SW480 (cell line): ENCODE data around the gene OVCH2.
"Not testable (repeated sequence)": the region's sequence is repeated elsewhere in the genome, so short reads cannot be mapped to it uniquely, and the experiment has no call there.

ENCODE experiments used
- DNase-seq: peaks from one replicate; pipeline ENCODE4 v3.0.0-alpha.2; 2016; ENCODE audit warnings: low spot score

The OVCH2 gene

GRCh38 chr11:7706377-7706776, at the start of gene OVCH2:
OVCH2 (minus strand) TSS chr11:7706477; CDS start chr11:7706394, 83 bp downstream.
- DNase-seq: no peak

- no peak for DNase-seq
These were observed 43.2 kb upstream of the OVCH2 start for GRCh38 chr11:7749456-7749855.

GRCh38 chr11:7734767-7735166, 28.5 kb upstream of the OVCH2 start:
- DNase-seq: not testable (repeated sequence)

- DNase-seq: no peak
These were observed 8.5 kb upstream of the OVCH2 start for GRCh38 chr11:7714786-7715185.

GRCh38 chr11:7703740-7704139, 2.5 kb downstream of the OVCH2 start:
- DNase-seq: no peak

- no peak for DNase-seq
These were observed 9.9 kb downstream of the OVCH2 start for GRCh38 chr11:7696424-7696823.

- no peak for DNase-seq
These were observed 12.0 kb downstream of the OVCH2 start for GRCh38 chr11:7694235-7694634.

- DNase-seq: no peak
These were observed 13.9 kb downstream of the OVCH2 start for GRCh38 chr11:7692426-7692825.

- no peak for DNase-seq
These were observed 14.4 kb downstream of the OVCH2 start for GRCh38 chr11:7691759-7692350.

- DNase-seq: peak; percentile 70
These were observed 15.6 kb downstream of the OVCH2 start for GRCh38 chr11:7690648-7691047.

- no peak for DNase-seq
These were observed 17.0 kb downstream of the OVCH2 start for GRCh38 chr11:7689239-7689638.

GRCh38 chr11:7688238-7688826, 17.9 kb downstream of the OVCH2 start:
- peak; percentile 61 for DNase-seq

GRCh38 chr11:7687386-7687785, 18.9 kb downstream of the OVCH2 start:
- DNase-seq: no peak

GRCh38 chr11:7686761-7687160, 19.5 kb downstream of the OVCH2 start:
- no peak for DNase-seq

- no peak for DNase-seq
These were observed 22.7 kb downstream of the OVCH2 start for GRCh38 chr11:7683571-7683970.

- no peak for DNase-seq
These were observed 28.5 kb downstream of the OVCH2 start for GRCh38 chr11:7677796-7678201.

- no peak for DNase-seq
These were observed 29.2 kb downstream of the OVCH2 start for GRCh38 chr11:7677071-7677470.

GRCh38 chr11:7675631-7676030, 30.6 kb downstream of the OVCH2 start:
- no peak for DNase-seq

GRCh38 chr11:7673724-7674434, 32.4 kb downstream of the OVCH2 start:
- DNase-seq: no peak

- peak; percentile 42 for DNase-seq
These were observed 33.1 kb downstream of the OVCH2 start, which contains the start of gene CYB5R2 for GRCh38 chr11:7672960-7673723. CYB5R2 (minus strand) TSS chr11:7673500; CDS start chr11:7672825, 675 bp downstream.

- DNase-seq: no peak
These were observed 33.9 kb downstream of the OVCH2 start for GRCh38 chr11:7672276-7672959.
